Stimulated activated CD8-positive, alpha-beta memory T cell treated with anti-CD3 and anti-CD28 coated beads, Interleukin-4, amount 100 ng/mL, for 4 hours (primary cell): ENCODE data around the gene XCL2.
"Not testable (repeated sequence)": the region's sequence is repeated elsewhere in the genome, so short reads cannot be mapped to it uniquely, and the experiment has no call there.

Experiments
- DNase-seq, 2 donors: peaks; one replicate each; pipeline ENCODE4 v3.0.0-alpha.2; 2020; ENCODE audit warnings: low read depth in 2 of 2, low spot score in 1 of 2

Gene XCL2

GRCh38 chr1:168543840-168544498 is at the start of gene XCL2:
Gene XCL2 (minus strand): TSS chr1:168543997. CDS start chr1:168543964, 33 bp downstream.
- not testable (repeated sequence) for DNase-seq

GRCh38 chr1:168591641-168592250 is 47.9 kb upstream of the XCL2 start:
- DNase-seq: no peak

- no peak for DNase-seq
These were observed 47.3 kb upstream of the XCL2 start for GRCh38 chr1:168591066-168591465.

- no peak for DNase-seq
These were observed 45.4 kb upstream of the XCL2 start for GRCh38 chr1:168589167-168589566.

- no peak for DNase-seq
These were observed 42.1 kb upstream of the XCL2 start for GRCh38 chr1:168585937-168586336.

DNA sequence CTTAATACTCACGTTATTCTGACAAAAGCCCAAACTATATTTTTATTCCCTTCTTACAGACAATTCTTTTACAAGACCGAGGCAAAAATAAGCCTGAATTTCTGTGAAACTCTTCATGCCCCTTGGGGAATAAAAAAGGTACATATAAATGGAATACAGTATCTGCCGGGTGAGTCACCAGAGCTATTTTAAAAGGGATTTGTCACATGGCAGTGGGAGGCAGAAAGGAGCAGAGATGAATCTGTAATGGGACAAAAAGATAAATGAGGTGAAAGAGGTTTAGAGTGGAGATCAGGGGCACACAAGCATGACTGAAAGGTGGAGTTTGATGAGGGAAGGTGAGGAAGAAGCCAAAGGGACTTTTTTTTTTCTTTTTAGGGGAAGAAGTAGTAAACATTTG is 41.4 kb upstream of the XCL2 start:
- no peak for DNase-seq

GRCh38 chr1:168583571-168583970 is 39.8 kb upstream of the XCL2 start:
- DNase-seq: no peak

DNA sequence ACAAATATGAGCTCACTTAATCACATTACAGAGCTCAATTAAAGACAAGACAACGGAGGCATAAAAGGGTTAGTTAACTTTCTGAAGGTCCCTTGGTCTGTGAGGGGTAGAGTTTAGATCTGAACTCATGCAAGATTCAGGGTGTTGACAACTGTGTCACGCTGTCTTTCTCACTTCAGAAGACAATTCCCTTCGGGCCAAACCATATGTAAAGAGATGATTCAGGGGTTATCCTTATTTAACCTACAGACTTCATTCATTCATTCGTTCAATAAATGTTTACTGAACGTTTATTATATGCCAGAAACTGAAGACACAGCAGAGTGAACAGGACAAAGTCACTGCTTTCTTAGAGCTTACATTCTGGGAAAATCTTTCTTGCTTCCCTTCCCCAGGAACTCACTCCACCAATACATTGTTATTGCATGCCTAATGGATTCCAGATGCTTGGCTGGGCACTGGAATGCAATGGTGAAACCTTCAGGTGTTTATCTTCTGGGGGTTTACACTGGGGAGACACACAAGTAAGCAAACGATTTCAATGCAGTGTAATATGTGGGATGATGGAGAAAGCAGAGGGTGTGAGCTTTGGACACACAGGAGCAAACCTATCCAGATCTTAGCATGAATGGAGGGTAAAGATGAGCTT is 39.0 kb upstream of the XCL2 start:
- no peak for DNase-seq

DNA sequence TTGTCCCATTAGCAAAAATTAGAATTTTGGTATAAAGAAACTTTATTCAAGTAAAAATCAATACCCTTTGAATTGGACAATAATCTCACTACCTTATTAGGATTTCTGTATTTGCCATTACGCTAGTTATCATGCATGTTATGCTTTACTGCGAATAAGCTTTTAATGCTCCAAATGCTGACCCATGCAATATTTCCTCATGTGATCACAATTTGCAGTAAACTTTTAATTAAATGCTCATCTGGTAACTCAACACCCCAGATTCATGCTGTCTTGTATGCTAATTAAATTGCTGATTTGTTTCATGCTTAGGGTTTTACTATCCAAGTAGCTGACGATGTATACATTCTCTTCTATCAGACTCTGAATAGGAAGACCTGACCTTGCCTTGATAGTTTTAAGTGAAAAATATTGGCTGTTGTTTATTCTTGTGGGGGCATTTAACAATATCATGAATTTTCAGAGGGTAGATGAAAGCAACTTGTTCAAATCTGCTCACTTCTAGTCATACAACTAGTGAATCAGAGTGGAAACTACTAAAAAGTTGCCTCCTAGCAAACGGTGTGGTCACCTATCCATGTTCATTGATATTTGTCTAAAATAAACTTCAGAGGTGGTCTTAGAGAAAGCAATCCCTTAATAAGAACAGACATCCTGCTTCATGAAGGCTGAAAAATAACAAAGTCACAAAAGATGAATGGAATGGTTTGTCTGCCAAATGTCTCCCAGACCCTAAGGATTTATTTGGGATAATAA is 38.2 kb upstream of the XCL2 start:
- DNase-seq: no peak

- not testable (repeated sequence) for DNase-seq
These were observed 37.2 kb upstream of the XCL2 start for GRCh38 chr1:168580991-168581390.

DNA sequence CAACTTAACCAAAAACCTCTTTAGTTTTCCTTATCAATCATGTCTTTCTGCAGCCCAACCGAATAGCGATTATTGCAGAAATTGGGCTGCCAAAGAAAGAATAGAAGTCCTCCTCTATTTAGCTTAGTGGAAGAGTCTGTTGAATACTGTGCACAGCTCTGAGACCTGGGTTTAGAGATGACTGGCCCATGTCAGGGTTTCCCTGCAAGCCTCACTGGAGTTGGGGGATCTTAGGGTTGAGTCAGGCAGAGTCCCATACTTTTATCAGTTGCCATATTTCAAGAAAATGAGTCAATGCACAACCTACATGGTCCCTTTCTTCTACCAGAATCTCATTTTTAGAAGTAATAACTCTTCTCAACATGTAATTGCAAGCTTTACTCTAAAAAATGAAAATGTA is 36.5 kb upstream of the XCL2 start:
- not testable (repeated sequence) for DNase-seq

GRCh38 chr1:168578531-168579185 is 34.9 kb upstream of the XCL2 start:
- not testable (repeated sequence) for DNase-seq

DNA sequence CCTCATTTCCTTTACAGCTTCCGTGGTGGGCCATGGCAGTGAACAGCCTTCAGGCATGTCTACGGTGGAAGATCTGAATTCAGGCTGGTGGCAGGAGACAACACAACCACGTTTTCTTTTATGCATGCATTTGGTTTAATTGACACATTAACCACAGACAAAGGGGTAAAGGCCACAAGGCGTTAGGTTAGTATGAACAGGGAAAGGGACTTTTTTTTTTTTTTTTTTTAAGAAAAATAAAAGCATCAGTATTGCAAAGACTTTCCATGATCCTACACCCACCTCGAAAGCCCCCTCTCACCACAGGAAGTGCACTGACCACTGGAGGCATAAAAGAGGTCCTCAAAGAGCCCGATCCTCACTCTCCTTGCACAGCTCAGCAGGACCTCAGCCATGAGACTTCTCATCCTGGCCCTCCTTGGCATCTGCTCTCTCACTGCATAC is 32.5 kb upstream of the XCL2 start, which contains the start of gene XCL1:
XCL1 (plus strand) TSS at position 361 of the 444 bp plus-strand sequence; CDS start at position 394, 33 bp downstream.
- peak in 1 of 2 donors; percentile 24 for DNase-seq

- not testable (repeated sequence) for DNase-seq
These were observed 30.4 kb upstream of the XCL2 start for GRCh38 chr1:168574234-168574633.

DNA sequence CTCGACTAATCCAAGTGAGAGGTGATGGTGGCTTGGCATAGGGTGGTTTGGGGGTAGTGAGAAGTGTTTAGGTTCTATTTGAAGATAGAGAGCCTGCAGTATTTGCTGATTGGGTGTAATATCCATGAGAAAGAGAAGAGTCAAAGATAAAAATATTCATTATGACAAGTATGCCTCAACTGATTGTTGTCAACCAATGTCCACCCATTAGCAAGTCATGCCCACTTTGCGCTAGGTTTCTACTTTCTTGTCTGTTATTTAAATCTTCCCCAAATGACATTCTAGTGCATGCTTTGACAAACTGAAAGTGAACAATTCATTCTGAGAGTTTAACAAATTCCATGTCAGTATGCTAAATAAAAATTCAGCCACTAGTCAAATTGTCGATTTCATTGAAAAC is 28.8 kb upstream of the XCL2 start:
- DNase-seq: no peak

DNA sequence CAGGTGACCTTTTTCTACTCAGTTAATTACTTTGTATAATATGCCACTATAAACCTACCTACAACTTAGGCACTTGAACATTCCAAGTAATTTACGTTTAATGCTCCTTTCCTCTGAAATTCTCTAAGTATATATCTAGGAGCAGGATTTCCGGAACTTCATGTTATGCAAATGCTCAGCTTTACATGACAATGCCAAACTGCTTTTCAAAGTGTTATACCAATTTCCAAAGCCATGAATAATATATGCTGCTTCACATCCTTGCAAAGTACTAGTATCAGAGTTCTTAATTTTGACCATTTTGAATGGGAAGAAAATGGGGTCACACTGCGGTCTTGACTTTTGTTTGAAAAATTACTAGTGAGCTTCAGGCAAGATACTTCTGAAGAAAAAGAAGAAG is 26.9 kb upstream of the XCL2 start:
- no peak for DNase-seq

GRCh38 chr1:168568346-168568745 is 24.5 kb upstream of the XCL2 start:
- no peak for DNase-seq

GRCh38 chr1:168567568-168567967 is 23.8 kb upstream of the XCL2 start:
- DNase-seq: no peak

DNA sequence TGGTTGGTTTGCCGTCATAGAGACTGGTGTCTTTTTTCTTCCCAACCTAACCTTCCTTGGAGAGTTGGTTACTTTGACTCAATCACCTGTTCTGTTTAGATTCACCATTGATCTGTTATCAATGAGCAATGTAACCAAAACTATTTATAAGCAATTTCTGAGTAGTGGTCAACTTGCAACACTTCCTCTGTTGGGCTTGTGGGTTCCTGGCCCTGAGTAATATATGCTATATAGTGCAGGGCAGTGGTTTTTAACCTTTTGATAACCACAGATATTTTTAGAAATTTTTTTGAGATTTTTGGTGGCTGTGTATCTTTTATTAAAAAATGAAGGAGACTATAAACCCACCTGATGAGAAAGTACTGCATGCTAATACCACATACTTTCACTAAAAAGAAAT is 23.2 kb upstream of the XCL2 start:
- DNase-seq: no peak

DNA sequence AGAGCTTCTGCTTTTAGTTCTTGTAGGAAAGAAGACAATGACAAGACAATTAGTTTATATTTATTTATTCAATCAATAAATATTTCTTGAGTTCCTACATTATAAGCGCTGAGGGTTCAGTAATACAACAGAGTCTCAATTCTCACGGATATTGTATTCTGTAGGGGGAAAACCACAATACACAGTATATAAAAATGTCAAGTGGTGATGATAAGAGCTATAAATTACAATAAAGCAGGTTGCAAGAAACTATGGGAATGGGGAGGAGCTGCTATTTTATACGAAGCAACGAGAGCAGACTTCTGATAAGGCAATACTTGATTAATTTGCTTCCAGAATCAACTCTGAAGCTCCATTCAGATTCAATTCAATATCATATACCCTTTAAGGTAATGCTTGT is 22.0 kb upstream of the XCL2 start:
- DNase-seq: no peak

- no peak for DNase-seq
These were observed 18.2 kb upstream of the XCL2 start for GRCh38 chr1:168561989-168562388.
